Stimulated activated naive CD8-positive, alpha-beta T cell treated with anti-CD3 and anti-CD28 coated beads, Interleukin-15, amount 100 ng/mL, for 72 hours (primary cell): ENCODE measurements around the gene ETS1.
A peak's percentile ranks its signal among the peaks of the same experiment; 100 is the strongest.

Experiments used
- ATAC-seq: fragments of 150-1000 bp; cut with Tn5 transposase; 2 replicates; pipeline ENCODE4 v1.10.0; 2021; ENCODE audit warnings: mild to moderate bottlenecking, moderate library complexity
- DNase-seq, 2 donors: peaks; one replicate each; pipeline ENCODE4 v3.0.0; 2021 to 2022
- H3K27ac Mint-ChIP-seq, 2 donors: one replicate each; pipeline ENCODE4 v1.8.0; 2022; ENCODE audit warnings: mild to moderate bottlenecking in 2 of 2, mixed read lengths in 2 of 2, moderate library complexity in 2 of 2
- H3K27me3 Mint-ChIP-seq: one replicate; pipeline ENCODE4 v1.8.0; 2022; ENCODE audit warnings: mixed read lengths
- H3K4me1 Mint-ChIP-seq: one replicate; pipeline ENCODE4 v1.8.0; 2022; ENCODE audit warnings: mild to moderate bottlenecking, mixed read lengths
- H3K4me3 Mint-ChIP-seq, 2 donors: one replicate each; pipeline ENCODE4 v1.8.0; 2022; ENCODE audit warnings: mild to moderate bottlenecking in 2 of 2, mixed read lengths in 2 of 2, moderate library complexity in 1 of 2
- H3K9me3 Mint-ChIP-seq, 2 donors: one replicate each; pipeline ENCODE4 v1.8.0; 2022; ENCODE audit warnings: mixed read lengths in 2 of 2

The ETS1 gene

DNA sequence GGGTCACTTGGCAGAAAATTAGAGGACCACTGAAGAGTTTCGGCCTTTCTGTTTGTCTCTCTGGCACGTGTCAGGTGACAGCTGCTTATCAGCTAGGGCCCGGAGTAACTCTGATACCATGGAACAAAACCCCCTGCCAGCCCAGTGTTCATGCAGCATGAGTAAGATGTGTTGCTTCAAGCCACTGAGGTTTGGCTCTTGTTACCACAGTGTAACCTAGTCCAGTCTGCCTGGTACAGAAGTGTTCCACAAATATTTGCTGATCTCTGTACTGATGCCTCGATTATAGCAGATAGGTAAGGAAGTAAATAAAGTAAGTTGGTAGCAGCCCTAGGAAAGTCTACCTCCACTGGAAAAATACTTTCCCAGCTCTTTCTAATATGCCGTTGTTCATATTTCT lies 20.5 kb upstream of the ETS1 start:
- Mint-ChIP-seq H3K9me3 (no peaks in the 10 kb centered on the region), H3K27ac (no peak overlapping the region), H3K4me1 (peaks cover 64% of the 10 kb centered on the region), H3K27me3 (no peaks in the 10 kb centered on the region), H3K4me3 (peak overlapping the region in 1 of 2 donors; percentile 24)
- DNase-seq: peak in 1 of 2 donors; percentile 36
- ATAC-seq: peak; percentile 72

GRCh38 chr11:128604723-128605122 lies 17.4 kb upstream of the ETS1 start:
- no peaks in the 10 kb centered on the region for H3K27me3 Mint-ChIP-seq
- DNase-seq (no peak), ATAC-seq (no peak)
- no peak overlapping the region for H3K4me3 Mint-ChIP-seq
- H3K27ac Mint-ChIP-seq: peak overlapping the region in 1 of 2 donors; percentile 28
- H3K9me3 Mint-ChIP-seq: no peaks in the 10 kb centered on the region
- H3K4me1 Mint-ChIP-seq: peaks cover 57% of the 10 kb centered on the region

DNA sequence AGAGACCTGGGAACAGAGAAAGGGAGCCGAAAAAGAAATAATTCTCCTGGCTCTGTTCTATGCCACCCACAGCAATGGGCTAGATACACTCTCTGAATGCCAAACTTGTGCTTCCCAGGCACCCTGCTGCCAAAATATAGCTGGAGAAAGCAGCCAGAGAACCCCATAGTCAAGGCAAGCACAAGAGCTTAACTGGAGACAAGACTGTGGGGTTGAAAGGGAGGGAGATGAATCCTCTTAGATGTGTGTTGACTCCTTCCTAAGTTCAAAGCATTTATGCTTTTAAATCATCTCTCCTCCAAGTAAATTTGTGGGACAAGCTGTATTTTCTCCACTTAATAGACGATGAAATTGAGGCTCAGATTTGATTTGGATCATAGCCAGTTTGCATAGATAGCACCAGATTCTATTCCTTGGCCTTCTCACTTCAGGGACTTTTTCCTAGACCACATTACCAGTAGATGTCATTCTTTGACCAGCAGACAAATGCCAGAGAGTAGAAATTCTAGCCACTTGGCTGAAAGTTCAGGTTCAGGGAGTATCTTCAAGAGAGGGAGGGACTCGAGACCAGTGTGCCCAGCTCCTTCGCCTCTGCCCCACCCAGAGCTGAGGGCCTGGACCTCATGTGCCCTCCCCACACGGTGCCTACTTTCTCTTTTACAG lies 16.5 kb upstream of the ETS1 start:
- Mint-ChIP-seq H3K4me1 (peaks cover 58% of the 10 kb centered on the region), H3K27me3 (no peaks in the 10 kb centered on the region), H3K27ac (no peak overlapping the region), H3K4me3 (no peak overlapping the region), H3K9me3 (no peaks in the 10 kb centered on the region)
- ATAC-seq (peak; percentile 42), DNase-seq (no peak)

- peak overlapping the region in 1 of 2 donors; percentile 76 for H3K27ac Mint-ChIP-seq
- H3K4me1 Mint-ChIP-seq: peaks cover 58% of the 10 kb centered on the region
- DNase-seq: no peak
- peak; percentile 29 for ATAC-seq
- H3K9me3 Mint-ChIP-seq: no peaks in the 10 kb centered on the region
- no peaks in the 10 kb centered on the region for H3K27me3 Mint-ChIP-seq
- no peak overlapping the region for H3K4me3 Mint-ChIP-seq
These were observed 15.8 kb upstream of the ETS1 start for GRCh38 chr11:128603003-128603696.

DNA sequence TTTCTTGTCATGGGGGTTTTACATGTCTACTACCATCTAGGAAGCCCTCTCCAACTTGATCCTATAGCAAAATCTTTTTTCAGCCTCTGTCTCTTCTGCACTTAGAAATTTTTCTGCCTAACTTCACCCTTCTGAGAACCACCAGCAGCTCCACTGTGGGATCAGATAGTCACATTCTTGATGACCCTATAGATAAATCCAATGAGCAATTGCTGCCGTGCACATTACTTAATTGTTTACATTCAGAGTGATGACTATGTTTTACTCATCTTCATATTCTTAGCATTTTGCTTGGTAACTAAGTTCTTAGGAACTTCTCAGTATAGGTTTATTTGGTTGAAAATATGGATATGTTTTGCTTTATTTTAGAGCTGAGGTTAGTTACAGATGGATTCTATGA lies 12.4 kb upstream of the ETS1 start:
- no peaks in the 10 kb centered on the region for H3K9me3 Mint-ChIP-seq
- no peak overlapping the region for H3K27ac Mint-ChIP-seq
- H3K27me3 Mint-ChIP-seq: no peaks in the 10 kb centered on the region
- peaks cover 62% of the 10 kb centered on the region for H3K4me1 Mint-ChIP-seq
- DNase-seq (no peak), ATAC-seq (no peak)
- H3K4me3 Mint-ChIP-seq: no peak overlapping the region

DNA sequence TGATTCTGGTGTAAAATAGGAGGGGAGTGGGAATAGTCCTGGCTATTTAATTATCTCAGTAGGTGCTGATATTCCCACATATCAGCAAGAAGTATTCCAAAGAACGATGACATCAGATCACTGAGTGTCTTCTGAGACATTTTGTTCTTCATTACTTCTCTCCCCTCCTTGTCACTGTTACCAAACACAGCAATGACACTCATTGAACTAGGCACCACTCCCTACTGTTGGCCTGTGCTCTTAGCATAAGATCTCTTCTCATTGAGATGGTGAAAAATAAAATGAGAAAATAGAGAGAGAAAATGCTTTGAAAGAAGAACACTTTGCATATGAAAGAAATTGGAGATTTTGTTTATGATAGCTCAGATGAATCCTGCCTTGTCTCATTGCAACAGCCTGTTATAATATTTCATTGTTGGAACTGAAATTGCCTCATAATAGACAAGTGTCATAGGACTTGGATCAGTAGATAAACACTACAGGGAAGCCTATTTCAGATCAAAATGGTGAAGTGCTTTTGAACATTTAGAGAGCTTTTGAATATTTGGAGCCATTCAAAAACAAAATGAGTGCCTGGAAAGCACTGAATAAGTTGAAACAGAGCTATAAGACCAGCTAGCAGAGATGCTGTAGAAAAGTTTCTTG lies 11.3 kb upstream of the ETS1 start:
- Mint-ChIP-seq H3K4me3 (no peak overlapping the region), H3K4me1 (peaks cover 51% of the 10 kb centered on the region), H3K27ac (peak overlapping the region in 1 of 2 donors; percentile 27), H3K9me3 (no peaks in the 10 kb centered on the region), H3K27me3 (no peaks in the 10 kb centered on the region)
- DNase-seq: no peak
- no peak for ATAC-seq

DNA sequence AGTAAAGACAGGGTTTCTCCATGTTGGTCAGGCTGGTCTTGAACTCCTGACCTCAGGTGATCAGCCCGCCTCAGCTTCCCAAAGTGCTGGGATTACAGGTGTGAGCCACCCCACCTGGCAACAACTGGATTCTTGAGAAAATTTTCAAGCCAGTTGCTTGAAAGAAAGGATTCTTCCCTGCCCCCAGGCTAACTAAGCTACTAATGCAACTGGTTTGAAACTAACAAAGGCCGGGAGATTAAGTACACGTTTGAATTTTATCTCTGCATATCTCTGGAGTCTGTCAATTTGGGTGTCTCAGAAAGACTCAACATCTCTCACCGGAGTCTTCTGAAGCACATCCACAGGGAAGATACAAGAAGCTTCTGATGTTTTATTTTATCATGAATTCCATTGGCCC lies 10.7 kb upstream of the ETS1 start:
- no peak overlapping the region for H3K4me3 Mint-ChIP-seq
- no peak for DNase-seq
- no peak overlapping the region for H3K27ac Mint-ChIP-seq
- no peak for ATAC-seq
- H3K27me3 Mint-ChIP-seq: no peaks in the 10 kb centered on the region
- peaks cover 46% of the 10 kb centered on the region for H3K4me1 Mint-ChIP-seq
- no peaks in the 10 kb centered on the region for H3K9me3 Mint-ChIP-seq

DNA sequence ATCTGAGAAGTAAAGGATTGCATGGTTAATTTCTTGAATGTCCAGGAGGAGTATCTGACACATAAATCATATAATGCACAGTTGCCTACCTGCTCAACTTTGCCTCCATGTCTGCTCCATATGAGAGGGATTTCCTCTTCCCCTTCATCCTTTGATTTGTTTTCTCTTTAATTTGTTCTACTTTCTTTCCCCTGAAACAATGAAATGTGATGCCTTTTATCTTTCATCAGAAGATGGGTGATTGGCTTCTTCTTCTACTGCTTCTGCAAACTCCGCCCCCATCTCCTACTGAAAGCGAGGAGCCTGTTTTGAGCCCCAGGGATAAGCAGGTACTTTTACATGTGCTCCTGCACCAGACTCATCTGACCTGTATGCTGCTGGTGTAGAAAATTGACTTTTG lies 9.9 kb upstream of the ETS1 start:
- H3K4me1 Mint-ChIP-seq: peaks cover 41% of the 10 kb centered on the region
- DNase-seq (no peak), ATAC-seq (no peak)
- no peaks in the 10 kb centered on the region for H3K9me3 Mint-ChIP-seq
- H3K27me3 Mint-ChIP-seq: no peaks in the 10 kb centered on the region
- no peak overlapping the region for H3K27ac Mint-ChIP-seq
- H3K4me3 Mint-ChIP-seq: no peak overlapping the region

DNA sequence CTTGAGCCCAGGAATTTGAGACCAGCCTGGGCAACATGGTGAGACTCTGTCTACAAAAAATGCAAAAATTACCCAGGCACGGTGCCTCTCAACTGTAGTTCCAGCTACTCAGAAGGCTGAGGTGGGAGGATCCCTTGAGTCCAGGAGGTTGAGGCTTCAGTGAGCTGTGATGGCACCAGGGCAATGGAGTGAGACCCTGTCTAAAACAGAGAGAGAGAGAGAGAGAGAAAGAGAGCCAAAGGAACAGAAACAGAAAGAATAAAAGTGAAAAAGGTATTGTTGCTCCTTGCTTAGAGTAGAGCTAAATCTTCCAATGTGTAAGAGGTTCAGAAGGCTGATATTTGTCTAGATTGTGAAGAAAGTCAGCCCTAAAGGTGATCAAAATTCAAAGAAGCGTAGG lies 8.9 kb upstream of the ETS1 start:
- no peak overlapping the region for H3K4me3 Mint-ChIP-seq
- ATAC-seq: no peak

GRCh38 chr11:128595775-128596174 lies 8.4 kb upstream of the ETS1 start:
- H3K4me3 Mint-ChIP-seq: no peak overlapping the region
- DNase-seq (no peak), ATAC-seq (no peak)
- H3K9me3 Mint-ChIP-seq: no peaks in the 10 kb centered on the region
- H3K27me3 Mint-ChIP-seq: no peaks in the 10 kb centered on the region
- H3K27ac Mint-ChIP-seq: no peak overlapping the region
- peaks cover 34% of the 10 kb centered on the region for H3K4me1 Mint-ChIP-seq

More for the DNA sequence above, 8.9 kb upstream of the ETS1 start:
- no peaks in the 10 kb centered on the region for H3K9me3 Mint-ChIP-seq
- H3K4me1 Mint-ChIP-seq: peaks cover 34% of the 10 kb centered on the region
- H3K27ac Mint-ChIP-seq: no peak overlapping the region
- H3K27me3 Mint-ChIP-seq: no peaks in the 10 kb centered on the region
- DNase-seq: no peak

GRCh38 chr11:128595221-128595620 lies 7.9 kb upstream of the ETS1 start:
- DNase-seq (no peak), ATAC-seq (no peak)
- no peaks in the 10 kb centered on the region for H3K9me3 Mint-ChIP-seq
- H3K4me3 Mint-ChIP-seq: no peak overlapping the region
- peaks cover 29% of the 10 kb centered on the region for H3K4me1 Mint-ChIP-seq
- no peaks in the 10 kb centered on the region for H3K27me3 Mint-ChIP-seq
- H3K27ac Mint-ChIP-seq: no peak overlapping the region

DNA sequence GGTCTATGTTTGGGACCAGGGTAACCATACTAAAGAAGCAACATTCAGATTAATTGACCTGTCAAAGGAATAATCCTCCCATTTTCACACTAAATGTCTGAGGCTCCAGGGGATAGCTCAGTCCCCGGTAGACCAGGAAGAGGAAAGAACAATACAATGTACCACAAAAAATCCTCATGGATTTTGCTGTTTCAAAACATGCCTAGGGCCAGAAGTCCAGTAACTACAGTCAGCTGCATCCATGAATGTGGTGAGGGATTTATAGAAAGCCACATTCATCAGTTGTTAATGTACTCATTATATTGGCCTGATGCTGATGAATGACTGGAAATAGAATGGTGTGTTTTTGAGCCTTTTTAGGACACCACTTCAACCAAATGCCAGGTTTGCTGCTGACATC lies 6.9 kb upstream of the ETS1 start:
- no peak for DNase-seq
- Mint-ChIP-seq H3K27me3 (no peaks in the 10 kb centered on the region), H3K9me3 (peaks cover 7% of the 10 kb centered on the region in 2 donors), H3K4me1 (peaks cover 23% of the 10 kb centered on the region), H3K4me3 (no peak overlapping the region), H3K27ac (no peak overlapping the region)
- no peak for ATAC-seq

DNA sequence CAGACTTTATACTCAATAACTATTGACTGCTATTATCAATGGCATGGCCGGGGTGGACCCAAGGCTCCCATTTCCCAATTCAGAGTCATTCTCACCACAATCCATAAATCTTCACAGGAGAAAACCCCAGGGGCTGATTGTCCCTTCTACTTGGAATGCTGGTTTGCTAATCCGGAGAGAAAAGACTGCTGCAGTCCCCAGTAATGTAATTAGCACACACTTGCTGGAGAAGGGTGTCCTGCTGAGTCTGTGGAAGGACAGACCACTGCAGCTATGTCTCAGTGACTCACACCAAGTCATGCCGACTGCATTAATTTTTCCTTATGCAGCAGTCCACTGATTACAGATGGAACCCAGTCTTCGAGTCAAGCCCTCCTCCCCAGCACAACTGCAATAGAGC lies 5.9 kb upstream of the ETS1 start:
- no peak overlapping the region for H3K27ac Mint-ChIP-seq
- ATAC-seq (no peak), DNase-seq (no peak)
- H3K4me3 Mint-ChIP-seq: no peak overlapping the region
- peaks cover 13% of the 10 kb centered on the region for H3K4me1 Mint-ChIP-seq
- peaks cover 7% of the 10 kb centered on the region in 2 donors for H3K9me3 Mint-ChIP-seq
- no peaks in the 10 kb centered on the region for H3K27me3 Mint-ChIP-seq

- H3K4me3 Mint-ChIP-seq: no peak overlapping the region
- peaks cover 7% of the 10 kb centered on the region in 2 donors for H3K9me3 Mint-ChIP-seq
- ATAC-seq (no peak), DNase-seq (no peak)
- no peaks in the 10 kb centered on the region for H3K27me3 Mint-ChIP-seq
- H3K4me1 Mint-ChIP-seq: peaks cover 11% of the 10 kb centered on the region
- H3K27ac Mint-ChIP-seq: no peak overlapping the region
These were observed 5.1 kb upstream of the ETS1 start for GRCh38 chr11:128592454-128592853.

GRCh38 chr11:128590587-128590986 lies 3.2 kb upstream of the ETS1 start:
- ATAC-seq (no peak), DNase-seq (no peak)
- Mint-ChIP-seq H3K9me3 (peaks cover 7% of the 10 kb centered on the region in 2 donors), H3K27ac (no peak overlapping the region), H3K4me3 (no peak overlapping the region), H3K4me1 (peaks cover 8% of the 10 kb centered on the region), H3K27me3 (no peaks in the 10 kb centered on the region)

- H3K27me3 Mint-ChIP-seq: no peaks in the 10 kb centered on the region
- no peak overlapping the region for H3K27ac Mint-ChIP-seq
- DNase-seq: no peak
- no peak for ATAC-seq
- H3K4me1 Mint-ChIP-seq: peaks cover 14% of the 10 kb centered on the region
- H3K9me3 Mint-ChIP-seq: peaks cover 7% of the 10 kb centered on the region in 2 donors
- H3K4me3 Mint-ChIP-seq: no peak overlapping the region
These were observed 2.6 kb upstream of the ETS1 start for GRCh38 chr11:128589998-128590397.
